Kidney (tissue), 14 donors: ENCODE data around the gene MXI1. TPM values are rescaled to one million over a fixed set of nuclear protein-coding genes. Genes with fewer than 3 reads are reported as not detected.

Source experiments
- DNase-seq, 5 donors: peaks; one replicate each; pipeline ENCODE4 v3.0.0-alpha.2; 2013 to 2020
- FAIRE-seq: peaks from 2 replicates; lab custom pipeline; 2012; peaks lifted over from hg19 to GRCh38; lab: Jason Lieb, UNC
- H3K27ac ChIP-seq, 2 donors: one replicate each; pipeline ENCODE4 v1.7.0; 2013; ENCODE audit warnings: low read depth in 2 of 2, low read length in 2 of 2, inconsistent platforms in 1 of 2
- H3K27me3 ChIP-seq: one replicate; pipeline ENCODE4 v1.7.1; 2013; ENCODE audit warnings: low read length, inconsistent platforms; ENCODE audit not compliant: control insufficient read depth, insufficient read depth
- H3K36me3 ChIP-seq, 3 donors: one replicate each; pipeline versions ENCODE4 v1.7.0 to v1.7.1; 2013; ENCODE audit warnings: low read length in 3 of 3, control low read depth in 1 of 3, inconsistent platforms in 1 of 3; ENCODE audit not compliant: insufficient read depth in 3 of 3, control insufficient read depth in 2 of 3
- H3K4me1 ChIP-seq, 3 donors: one replicate each; pipeline versions ENCODE4 v1.7.0 to v1.7.1; 2013; ENCODE audit warnings: low read length in 3 of 3, inconsistent platforms in 1 of 3, low read depth in 1 of 3; ENCODE audit not compliant: control insufficient read depth in 2 of 3, insufficient read depth in 2 of 3
- H3K4me3 ChIP-seq, 3 donors: one replicate each; pipeline versions ENCODE4 v1.7.0 to v1.8.1; 2013; ENCODE audit warnings: low read length in 3 of 3, control low read depth in 1 of 3, inconsistent platforms in 1 of 3
- H3K9ac ChIP-seq, 3 donors: one replicate each; pipeline versions ENCODE4 v1.7.0 to v1.7.1; 2013; ENCODE audit warnings: low read length in 3 of 3, control low read depth in 1 of 3, inconsistent platforms in 1 of 3
- H3K9me3 ChIP-seq, 3 donors: one replicate each; pipeline versions ENCODE4 v1.7.0 to v1.7.1; 2013; ENCODE audit warnings: low read length in 3 of 3, control low read depth in 1 of 3, inconsistent platforms in 1 of 3; ENCODE audit not compliant: control insufficient read depth in 2 of 3, insufficient read depth in 1 of 3
- intact Hi-C: fragments of 100-400 bp; cut with DNase I; formaldehyde crosslinking; loops from one replicate; pipeline ENCODE4 v1.11.1; 2022
- polyA plus RNA-seq: library from polyadenylated mRNA; stranded (reverse); fragments of 350-450 nt; fragmentation: Illumina TruSeq; extraction: RNeasy Lipid Tissue Mini Kit (QIAGEN cat#74804); gene quantifications from one replicate; pipeline ENCODE4 v1.2.3, GENCODE V29; 2014; ENCODE audit warnings: low read depth, low replicate concordance; ENCODE audit not compliant: insufficient read depth
- total RNA-seq: library from RNA; stranded (reverse); fragmentation: NEBNext Ultra II Directional; extraction: Animal tissue kit (Norgen Biotek cat#: 25700); gene quantifications from one replicate; pipeline ENCODE4 v1.2.1, GENCODE V29; 2021
- TF ChIP-seq, protein P1 (sequence below): IDR thresholded peaks from 3 replicates; pipeline ENCODE4 v1.5.1; 2012; ENCODE audit warnings: mild to moderate bottlenecking, moderate library complexity, borderline replicate concordance; ENCODE audit not compliant: insufficient read depth; ENCODE audit errors: extremely low read depth
- donor health status: control.
- donor health status: control.
- donor health status: control.
- donor health status: control.
- donor health status: control.
- donor health status: DM: yes; HTN: yes; CAD: no.
- donor health status: Normal renal cell carcinoma (clear cell type).

Gene MXI1
- total and polyA plus RNA-seq, 2 donors from 2014 or later, result 27.6 to 29.0 TPM

DNA sequence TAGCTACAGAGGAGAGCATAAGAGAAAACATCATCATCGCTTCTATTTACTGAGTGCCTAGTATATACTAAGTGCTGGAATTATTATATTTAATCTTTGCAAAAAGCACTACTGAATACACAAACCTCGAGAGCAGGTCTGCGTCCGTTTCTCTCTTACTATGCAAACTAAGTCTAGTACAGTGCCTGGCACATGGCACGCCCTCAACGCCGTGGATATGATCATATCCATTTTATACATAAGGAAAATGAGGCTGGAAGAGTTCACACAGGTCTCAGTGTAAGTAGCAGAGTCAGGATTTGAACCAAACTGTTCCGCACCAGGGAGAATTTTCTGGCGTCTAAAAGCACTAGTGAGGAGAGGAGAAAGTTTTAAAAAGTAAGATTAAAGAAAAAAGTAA lies 17.6 kb downstream of the MXI1 start:
- peaks cover 0 to 9% (median 7%) of the 10 kb centered on the region in 3 donors for H3K4me1 ChIP-seq
- intact Hi-C loops, result no loop called here
- no peak overlapping the region for H3K27ac ChIP-seq
- H3K9me3 ChIP-seq, result no peaks in the 10 kb centered on the region
- H3K27me3 ChIP-seq, result no peaks in the 10 kb centered on the region
- TF ChIP-seq, protein P1, sequence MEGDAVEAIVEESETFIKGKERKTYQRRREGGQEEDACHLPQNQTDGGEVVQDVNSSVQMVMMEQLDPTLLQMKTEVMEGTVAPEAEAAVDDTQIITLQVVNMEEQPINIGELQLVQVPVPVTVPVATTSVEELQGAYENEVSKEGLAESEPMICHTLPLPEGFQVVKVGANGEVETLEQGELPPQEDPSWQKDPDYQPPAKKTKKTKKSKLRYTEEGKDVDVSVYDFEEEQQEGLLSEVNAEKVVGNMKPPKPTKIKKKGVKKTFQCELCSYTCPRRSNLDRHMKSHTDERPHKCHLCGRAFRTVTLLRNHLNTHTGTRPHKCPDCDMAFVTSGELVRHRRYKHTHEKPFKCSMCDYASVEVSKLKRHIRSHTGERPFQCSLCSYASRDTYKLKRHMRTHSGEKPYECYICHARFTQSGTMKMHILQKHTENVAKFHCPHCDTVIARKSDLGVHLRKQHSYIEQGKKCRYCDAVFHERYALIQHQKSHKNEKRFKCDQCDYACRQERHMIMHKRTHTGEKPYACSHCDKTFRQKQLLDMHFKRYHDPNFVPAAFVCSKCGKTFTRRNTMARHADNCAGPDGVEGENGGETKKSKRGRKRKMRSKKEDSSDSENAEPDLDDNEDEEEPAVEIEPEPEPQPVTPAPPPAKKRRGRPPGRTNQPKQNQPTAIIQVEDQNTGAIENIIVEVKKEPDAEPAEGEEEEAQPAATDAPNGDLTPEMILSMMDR, result no peak
- FAIRE-seq, result no peak
- H3K36me3 ChIP-seq, result peaks cover 0 to 4% (median 2%) of the 10 kb centered on the region in 3 donors
- no peak for DNase-seq
- peak overlapping the region in 2 of 3 donors; percentile 41 to 58 for H3K9ac ChIP-seq
- H3K4me3 ChIP-seq, result peak overlapping the region in 2 of 3 donors; percentile 59 to 83

DNA sequence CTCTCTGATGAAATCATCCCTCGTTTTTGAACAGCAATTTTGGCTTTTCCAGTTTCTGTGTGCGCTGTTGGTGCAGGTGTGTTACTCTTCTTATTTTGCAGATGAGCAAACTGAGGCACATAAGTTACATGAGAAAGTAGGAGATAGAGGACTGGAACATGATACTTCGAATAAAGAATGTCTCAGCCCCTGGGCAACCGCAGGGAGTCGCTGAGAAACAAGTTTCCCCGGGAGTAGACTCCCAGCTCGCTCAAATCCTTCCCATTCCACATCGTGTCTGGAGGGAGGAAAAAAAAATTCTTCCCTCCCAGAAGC lies 18.0 kb downstream of the MXI1 start:
- Histone ChIP-seq H3K4me1 (peaks cover 0 to 9% (median 5%) of the 10 kb centered on the region in 3 donors), H3K27me3 (no peaks in the 10 kb centered on the region), H3K9ac (peak overlapping the region; percentile 41 to 58 (median 58)), H3K27ac (peak overlapping the region in 1 of 2 donors; percentile 5), H3K36me3 (peaks cover 0 to 4% (median 2%) of the 10 kb centered on the region in 3 donors), H3K9me3 (no peaks in the 10 kb centered on the region), H3K4me3 (peak overlapping the region; percentile 59 to 83 (median 68))
- DNase-seq (no peak), FAIRE-seq (no peak)
- intact Hi-C loops, result no loop called here
- TF ChIP-seq, protein P1, result peak; percentile 1

DNA sequence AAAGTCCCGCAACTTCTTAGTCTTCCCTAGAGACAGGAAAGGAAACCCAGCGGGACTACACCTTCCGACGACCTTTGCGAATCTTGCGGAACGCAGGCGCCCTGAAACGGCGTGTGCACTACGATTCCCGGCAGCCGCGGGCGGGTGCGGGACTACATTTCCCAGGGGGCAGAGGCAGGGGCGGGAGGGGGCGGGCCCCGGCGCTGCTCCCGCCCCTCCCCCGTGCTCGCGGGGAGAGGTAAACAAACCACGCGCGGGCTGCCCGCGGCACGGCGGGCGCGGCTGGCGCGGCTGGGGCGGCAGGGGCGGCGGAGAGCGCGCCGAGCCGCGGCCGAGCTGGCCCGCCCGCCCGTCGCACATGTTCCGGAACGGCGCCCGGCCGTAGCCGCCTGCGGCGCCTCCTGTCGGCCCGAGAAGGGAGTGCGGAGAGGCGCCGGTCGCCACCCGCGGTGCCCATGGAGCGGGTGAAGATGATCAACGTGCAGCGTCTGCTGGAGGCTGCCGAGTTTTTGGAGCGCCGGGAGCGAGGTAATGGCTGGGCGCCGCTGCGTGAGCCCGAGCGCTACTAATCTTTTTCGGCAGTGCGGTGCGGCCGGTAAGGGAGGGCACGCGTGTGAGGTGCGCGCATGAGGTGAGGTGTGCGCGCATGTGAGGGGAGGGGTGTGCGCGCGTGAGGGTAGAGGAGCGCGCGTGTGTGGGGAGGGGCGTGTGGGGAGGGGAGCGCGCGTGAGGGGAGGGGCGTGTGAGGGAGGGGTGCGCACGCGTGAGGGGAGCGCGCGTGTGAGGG lies 18.5 kb downstream of the MXI1 start:
- no peaks in the 10 kb centered on the region for H3K9me3 ChIP-seq
- peak overlapping the region; percentile 64 to 83 (median 68) for H3K4me3 ChIP-seq
- intact Hi-C loops, result no loop called here
- peaks cover 0 to 4% (median 2%) of the 10 kb centered on the region in 3 donors for H3K36me3 ChIP-seq
- H3K27ac ChIP-seq, result peak overlapping the region; percentile 88 to 95
- no peaks in the 10 kb centered on the region for H3K27me3 ChIP-seq
- DNase-seq (peak; percentile 93 to 98 (median 97)), FAIRE-seq (no peak)
- peak overlapping the region in 2 of 3 donors; percentile 58 to 65 for H3K9ac ChIP-seq
- TF ChIP-seq, protein P1, result peak; percentile 51
- H3K4me1 ChIP-seq, result peaks cover 0 to 9% (median 5%) of the 10 kb centered on the region in 3 donors
